GM19328 (cell line): ENCODE data around the gene RLF.

ENCODE experiments used
- ATAC-seq: cut with Tn5 transposase; IDR thresholded peaks from one replicate; pipeline ENCODE4 v1.9.1; 2021; ENCODE audit warnings: mild to moderate bottlenecking, moderate library complexity; ENCODE audit not compliant: unreplicated experiment

Gene RLF, protein sequence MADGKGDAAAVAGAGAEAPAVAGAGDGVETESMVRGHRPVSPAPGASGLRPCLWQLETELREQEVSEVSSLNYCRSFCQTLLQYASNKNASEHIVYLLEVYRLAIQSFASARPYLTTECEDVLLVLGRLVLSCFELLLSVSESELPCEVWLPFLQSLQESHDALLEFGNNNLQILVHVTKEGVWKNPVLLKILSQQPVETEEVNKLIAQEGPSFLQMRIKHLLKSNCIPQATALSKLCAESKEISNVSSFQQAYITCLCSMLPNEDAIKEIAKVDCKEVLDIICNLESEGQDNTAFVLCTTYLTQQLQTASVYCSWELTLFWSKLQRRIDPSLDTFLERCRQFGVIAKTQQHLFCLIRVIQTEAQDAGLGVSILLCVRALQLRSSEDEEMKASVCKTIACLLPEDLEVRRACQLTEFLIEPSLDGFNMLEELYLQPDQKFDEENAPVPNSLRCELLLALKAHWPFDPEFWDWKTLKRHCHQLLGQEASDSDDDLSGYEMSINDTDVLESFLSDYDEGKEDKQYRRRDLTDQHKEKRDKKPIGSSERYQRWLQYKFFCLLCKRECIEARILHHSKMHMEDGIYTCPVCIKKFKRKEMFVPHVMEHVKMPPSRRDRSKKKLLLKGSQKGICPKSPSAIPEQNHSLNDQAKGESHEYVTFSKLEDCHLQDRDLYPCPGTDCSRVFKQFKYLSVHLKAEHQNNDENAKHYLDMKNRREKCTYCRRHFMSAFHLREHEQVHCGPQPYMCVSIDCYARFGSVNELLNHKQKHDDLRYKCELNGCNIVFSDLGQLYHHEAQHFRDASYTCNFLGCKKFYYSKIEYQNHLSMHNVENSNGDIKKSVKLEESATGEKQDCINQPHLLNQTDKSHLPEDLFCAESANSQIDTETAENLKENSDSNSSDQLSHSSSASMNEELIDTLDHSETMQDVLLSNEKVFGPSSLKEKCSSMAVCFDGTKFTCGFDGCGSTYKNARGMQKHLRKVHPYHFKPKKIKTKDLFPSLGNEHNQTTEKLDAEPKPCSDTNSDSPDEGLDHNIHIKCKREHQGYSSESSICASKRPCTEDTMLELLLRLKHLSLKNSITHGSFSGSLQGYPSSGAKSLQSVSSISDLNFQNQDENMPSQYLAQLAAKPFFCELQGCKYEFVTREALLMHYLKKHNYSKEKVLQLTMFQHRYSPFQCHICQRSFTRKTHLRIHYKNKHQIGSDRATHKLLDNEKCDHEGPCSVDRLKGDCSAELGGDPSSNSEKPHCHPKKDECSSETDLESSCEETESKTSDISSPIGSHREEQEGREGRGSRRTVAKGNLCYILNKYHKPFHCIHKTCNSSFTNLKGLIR (N-terminal part only)

DNA sequence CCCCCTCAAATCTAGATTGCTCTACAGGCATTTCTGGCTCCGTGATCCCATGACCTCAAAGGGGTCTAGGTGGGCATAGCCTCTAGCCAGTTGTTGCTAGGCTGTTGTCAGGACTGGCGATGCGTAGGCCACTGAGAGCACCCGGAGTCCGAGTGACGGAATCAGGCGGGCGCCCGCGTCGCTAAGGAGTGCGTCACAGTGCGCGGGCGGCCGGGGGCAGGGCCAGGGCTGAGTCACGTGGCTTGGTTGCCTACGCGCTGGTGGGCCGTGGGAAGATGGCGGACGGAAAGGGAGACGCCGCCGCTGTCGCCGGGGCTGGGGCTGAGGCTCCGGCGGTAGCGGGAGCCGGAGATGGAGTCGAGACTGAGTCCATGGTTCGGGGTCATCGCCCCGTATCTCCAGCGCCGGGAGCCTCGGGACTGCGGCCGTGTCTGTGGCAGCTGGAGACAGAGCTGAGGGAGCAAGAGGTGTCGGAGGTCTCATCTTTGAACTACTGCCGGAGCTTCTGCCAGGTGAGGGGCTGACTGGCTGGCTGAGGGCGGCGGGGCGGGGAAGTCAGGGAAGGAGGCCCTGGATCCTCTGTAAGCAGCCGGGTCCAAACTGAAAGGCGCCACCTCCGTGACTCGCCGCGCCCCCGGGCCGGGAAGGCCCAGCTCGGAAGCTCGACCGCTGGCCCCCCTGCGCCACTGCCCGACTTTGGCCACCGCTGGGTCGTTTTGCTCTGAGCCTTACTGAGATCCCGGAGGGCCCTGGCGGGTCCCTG, at the start of gene RLF:
Gene RLF (plus strand): TSS at position 263 of the 763 bp plus-strand sequence. CDS start 13 bp downstream, at position 276.
- peak; percentile 83 for ATAC-seq

DNA sequence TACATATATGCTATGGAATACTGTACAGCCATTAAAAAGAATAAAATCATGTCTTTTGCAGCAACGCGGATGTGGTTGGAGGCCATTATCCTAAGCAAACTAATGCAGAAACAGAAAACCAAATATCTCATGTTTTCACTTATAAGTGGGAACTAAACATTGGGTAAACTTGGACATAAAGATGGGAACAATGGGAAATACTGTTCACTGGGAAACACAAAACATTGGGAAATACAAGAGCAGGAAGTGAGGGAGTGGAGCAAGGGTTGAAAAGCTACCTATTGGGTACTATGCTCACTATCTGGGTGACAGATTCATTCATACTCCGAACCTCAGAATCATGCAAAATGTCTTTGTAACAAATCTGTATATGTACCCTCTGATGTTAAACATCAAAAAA, 46.8 kb upstream of the RLF start:
- no peak for ATAC-seq

DNA sequence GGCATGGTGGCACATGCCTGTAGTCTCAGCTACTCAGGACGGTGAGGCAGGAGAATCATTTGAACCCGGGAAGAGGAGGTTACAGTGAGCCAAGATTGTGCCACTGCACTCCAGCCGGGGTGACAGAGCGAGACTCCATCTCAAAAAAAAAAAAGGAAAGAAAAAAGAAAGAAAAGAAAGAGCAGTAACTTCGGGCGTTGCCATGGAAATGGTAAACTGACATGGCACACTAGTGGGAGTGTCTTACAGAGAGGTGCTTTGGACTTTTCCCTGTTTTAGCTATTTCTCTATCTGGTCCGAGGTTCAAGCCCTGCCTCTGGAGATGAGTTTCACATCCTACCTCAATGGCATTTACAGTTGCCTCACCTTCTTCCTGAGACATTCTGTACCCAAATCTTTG, 41.1 kb upstream of the RLF start:
- ATAC-seq = no peak

DNA sequence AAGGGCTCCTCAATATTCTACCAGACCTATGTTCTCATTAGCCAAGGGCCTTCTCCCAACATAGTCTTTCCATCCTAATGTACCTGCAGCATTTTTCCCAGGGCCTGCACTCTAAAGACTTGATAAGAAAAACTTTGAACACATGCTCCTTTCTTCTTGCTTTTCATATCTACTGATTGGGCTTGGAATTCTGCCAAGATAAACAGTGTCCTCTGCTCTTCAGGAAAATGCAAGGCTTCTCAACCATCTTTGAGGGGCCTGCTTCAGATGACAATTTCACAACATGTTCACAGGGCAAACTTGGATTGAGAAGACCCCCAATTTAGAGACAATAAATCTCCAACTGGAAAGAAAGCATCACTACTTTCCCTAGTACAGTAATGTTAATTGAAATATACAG, 38.3 kb upstream of the RLF start:
- ATAC-seq = no peak

DNA sequence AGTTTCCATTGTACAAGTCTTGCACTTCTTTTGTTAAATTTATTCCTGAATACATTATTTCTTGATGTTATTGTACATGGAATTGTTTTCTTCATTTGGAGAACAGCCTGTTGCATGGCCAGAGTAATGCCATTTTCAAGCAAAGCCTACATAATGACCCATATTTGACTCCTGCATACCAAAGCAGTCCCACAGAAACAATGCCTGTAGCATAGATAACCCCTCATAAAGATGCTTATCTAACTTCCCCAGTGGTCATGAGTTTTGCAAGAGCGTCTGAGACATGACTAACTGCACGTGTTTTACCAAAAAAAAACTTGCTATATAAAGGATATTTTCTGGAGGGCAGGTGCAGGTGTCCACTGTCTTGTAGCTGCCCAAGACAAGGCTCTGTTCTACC, 30.3 kb upstream of the RLF start:
- ATAC-seq = no peak

DNA sequence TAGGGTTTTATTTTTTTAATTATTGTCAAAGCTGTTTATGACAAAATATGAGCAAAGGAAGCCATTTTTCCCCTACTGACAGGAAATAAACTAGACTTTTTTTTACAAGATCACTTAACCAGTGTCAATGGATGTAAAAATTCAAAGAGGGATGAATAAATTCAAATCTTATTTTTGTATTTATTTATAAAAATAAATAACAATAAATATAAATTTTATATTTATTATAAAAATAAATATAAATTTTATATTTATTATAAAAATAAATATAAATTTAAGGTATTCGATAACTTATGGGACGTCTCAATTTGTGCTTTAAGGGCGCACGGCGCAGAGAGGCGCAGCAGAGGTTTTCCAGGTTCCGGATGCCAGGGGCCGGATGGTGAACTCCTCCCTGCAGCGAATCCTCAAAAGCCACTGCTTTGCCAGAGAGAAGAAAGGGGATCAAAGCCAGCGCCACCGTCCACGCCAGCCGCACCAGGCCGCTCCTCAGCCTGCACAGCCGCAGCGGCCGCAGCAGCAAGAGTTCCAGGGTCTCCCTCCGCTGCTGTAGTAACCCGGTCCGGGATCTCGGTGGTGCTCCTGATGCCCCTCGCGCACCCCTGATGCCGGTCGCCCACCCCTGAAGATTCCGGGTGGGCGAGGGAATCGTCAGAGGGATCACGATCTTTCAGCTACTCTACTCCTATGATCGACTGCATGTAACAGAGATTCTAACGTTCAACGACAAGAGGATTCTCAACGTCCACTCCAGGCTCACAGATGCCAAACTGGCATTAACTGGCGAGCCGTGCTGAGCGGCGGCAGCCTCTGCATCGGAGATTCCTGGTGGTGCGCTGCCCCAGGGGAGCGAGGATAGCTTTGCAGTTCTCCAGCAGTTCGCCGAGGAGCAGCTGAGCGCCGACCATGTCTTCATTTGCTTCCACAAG, 28.5 kb upstream of the RLF start:
- no peak for ATAC-seq

DNA sequence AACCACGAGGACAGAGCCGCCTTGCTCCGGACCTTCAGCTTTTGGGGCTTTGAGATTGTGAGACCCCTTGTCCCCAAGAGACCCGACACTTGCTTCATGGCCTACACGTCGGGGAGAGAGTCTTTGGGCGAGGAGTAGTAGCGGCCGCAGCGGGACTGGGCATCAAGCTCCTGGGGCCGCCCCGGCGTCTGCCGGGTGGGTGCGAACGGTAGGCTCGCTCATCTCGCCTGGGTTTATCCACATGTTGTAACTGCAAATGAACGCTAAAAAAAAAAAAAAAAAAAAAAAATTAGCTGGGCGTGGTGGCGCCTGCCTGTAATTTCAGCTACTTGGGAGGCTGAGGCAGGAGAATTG, 27.9 kb upstream of the RLF start:
- no peak for ATAC-seq

DNA sequence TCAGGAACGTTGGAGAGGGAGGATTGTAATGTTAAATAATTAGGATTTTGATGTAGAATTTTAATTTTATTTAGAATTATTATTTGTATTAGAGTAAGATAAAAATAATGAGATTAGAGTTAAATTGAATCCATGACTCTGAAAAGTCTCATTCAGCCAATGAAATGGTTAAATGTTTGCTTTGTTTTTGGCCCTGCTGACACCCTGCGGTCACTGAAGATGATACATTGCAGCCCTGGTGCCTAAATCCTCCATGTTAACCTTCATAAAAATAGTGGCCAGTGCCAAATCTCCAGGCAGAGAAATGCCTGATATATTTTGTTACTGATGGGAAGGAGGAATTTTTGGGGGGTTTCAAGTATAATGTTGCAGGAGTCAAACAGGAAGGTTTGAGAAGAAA, 27.3 kb upstream of the RLF start:
- ATAC-seq = no peak

DNA sequence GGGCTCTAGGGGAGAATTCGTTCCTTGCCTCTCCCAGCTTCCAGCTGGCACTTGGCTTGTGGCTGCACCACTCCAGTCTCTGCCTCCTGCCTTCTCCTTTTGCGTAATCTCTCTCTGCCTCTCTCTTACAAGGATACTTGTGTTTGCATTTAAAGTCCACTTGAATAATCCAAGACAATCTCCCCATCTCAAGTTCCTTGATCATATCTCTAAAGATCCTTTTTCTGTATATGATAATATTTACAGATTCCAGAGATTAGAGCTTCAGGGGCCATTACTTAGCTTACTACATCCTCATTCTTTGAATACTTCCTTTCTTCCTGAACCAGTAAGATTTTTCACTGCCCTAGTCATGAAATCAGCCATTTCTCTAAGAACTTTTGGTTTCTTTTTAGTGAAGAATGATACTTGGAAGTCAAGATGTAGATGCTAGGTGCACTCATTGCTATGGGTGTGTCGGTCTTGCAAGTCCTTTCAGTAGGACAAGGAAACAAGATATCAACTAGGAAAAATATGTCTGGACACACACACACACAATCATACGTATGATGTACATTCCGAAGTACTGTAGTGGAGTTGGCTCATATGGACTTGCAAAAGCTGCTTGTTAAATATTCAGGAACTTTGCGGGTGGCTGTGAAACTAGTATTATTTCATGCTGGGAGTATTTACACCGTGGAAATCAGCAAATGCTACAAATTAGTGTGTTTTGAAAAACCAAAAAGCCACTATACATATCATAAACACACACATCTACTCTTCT, 20.8 kb upstream of the RLF start:
- ATAC-seq = no peak

DNA sequence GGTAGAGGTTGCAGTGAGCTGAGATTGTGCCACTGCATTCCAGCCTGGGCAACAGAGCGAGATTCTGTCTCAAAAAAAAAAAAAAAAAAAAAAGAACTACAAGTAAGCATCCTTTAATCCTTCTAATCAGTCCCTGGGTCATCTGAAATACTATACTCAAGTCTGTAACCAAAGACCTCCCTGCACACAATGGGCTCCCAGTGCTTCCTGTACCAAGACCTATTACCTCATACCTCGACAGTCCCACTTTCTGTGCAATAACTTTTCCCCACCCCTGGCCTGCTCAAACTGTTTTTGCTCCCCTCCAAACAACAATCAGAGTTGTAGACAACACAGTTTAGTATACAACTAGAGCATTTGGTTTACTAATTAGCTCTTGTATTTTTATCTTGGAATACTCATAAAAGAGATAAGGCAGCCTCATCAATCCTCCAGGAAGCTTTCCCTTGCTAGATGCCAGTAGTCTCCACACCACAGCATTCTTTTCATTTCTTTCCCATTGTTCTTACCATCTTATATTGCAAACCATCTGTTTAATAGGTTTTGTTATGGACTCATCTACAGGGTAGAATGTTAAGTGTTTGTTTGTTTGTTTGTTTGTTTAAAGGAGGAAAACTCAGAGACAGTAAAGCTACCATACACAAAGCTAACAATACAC, 19.2 kb upstream of the RLF start:
- ATAC-seq = no peak

DNA sequence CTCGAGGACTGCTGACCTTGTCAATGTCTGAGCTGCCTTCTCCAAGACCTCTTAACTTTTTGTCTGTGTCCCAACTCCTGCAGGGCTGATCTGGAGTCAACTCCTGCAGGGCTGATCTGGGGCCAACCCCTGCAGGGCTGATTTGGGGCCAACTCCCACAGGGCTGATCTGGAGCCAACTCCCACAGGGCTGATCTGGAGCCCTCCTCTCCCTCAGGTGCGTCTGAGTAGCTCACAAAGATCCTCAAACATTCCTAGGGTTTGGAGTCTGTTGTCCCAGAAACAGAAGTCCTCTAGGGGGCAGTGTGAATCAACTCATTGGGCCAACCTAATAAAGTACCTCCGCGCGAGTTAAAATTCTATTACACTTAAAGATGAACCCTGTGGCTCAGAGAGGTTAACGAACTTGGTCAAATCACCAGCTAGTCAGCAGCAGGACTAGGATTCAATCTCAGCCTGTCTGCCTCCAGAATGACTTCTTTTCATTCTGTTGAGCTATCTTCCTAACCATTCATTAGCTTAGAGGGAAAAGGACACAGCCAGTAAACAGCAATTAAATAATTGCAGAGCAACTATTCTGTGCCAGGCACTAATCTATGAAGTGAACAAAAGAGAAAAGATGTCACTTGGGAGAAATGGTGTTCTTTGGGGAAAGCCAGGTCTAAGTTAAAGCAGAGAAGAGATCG, 17.2 kb upstream of the RLF start:
- no peak for ATAC-seq

DNA sequence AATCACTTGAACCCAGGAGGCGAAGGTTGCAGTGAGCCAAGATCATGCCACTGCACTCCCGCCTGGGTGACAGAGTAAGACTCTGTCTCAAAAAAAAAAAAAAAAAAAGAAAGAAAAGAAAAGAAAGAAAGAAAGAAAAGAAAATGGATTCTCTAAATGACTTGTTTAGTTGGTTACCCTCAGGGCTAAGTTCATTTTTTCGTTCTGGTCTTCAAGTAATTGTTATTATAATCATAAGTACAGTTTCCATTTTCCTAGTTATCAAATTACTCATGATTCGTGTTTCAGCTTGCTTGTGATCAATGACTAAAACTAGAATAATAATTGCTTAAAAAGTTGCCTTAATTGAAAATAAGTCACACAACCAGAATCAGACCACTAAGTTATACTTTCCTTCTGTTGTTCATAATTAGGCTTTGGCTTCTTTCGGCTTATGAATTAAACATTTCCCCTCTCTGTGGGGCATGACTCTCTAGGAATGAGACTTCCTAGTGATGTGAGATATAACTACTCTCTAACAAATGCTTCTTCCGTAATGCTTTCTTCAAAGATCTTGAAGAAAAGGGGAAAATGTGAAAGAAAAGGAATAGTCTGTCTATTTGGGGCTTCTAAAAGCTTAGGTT, 9.6 kb upstream of the RLF start:
- no peak for ATAC-seq

DNA sequence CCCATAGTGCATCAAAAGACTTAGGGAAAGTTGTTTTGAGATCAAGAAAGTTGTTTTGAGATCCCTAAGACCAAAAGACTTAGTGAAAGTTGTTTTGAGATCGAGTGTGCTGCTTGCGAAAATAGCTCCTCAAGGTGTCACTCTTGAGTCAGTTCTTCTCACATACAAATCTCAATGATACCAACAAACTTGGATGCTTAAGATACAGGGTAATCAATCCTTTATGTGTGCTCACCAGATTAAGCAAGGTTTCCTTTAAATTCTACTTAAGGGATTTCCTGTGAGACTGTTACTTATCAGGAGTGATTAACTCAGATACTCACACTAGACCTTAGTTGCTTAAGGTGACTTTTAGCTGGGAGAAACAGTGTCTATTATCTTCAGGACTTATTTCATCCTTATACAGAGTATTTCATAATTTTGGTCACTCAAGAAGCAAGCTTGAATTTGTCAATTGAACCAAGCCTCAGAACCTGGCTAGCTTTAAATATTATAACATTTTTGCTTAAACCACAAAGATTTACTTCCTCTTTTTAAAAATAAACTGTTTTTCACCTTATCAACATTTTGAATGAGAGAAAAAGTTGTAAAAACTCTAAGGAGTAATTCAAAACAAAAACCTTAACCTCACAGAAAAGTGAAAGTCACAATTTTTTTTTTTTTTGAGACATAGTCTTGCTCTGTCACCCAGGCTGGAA, 8.0 kb upstream of the RLF start:
- ATAC-seq = no peak

DNA sequence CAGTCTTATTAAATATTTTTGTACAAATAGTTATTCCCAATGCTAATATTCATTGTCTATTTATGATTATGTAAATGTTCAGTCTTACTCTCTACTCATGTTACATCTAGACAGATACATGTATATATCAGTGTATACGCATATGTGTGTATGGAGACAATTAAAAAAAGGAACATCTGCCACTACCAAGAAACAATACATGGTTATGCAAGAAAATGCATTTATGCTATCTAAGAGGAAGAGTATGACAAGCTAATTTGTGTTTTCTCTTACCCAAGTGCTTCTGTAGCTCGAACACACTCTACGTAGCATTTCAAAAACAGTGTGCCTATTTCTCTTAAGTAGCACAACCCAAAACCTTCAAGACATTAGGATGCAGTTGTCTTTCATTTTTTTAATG, 6.1 kb upstream of the RLF start:
- ATAC-seq = no peak

DNA sequence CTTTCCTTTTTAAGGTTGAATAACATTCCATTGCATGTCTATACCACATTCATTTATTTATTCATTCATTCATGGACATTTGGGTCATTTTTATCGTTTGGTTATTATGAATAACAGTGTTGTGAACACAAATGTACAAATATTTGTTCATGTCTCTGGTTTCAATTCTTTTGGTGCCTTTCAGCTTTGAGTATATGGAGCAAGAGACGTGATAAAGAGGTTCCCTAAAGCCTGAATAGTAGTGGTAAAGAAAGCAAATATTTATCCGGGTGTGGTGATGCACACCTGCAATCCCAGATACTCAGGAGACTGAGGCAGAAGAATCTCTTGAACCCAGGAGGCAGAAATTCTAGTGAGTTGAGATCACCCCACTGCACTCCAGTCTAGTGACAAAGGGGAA, 5.3 kb upstream of the RLF start:
- ATAC-seq = no peak

DNA sequence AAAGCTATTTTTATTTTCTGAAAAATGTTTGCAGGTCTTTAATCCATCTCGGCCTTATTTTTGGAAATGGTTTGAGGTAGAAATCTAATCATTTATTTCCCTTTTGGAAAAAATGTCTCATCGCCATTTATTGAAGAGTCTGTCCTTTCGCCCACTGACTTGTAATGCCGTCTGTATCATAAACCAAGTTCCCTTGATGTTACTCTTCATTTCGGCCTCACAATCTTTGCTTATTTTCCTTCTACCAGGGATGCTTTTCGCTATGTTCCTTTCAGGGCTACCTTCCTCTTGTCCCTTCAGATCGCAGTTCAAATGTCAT, 422 bp upstream of the RLF start:
- no peak for ATAC-seq

DNA sequence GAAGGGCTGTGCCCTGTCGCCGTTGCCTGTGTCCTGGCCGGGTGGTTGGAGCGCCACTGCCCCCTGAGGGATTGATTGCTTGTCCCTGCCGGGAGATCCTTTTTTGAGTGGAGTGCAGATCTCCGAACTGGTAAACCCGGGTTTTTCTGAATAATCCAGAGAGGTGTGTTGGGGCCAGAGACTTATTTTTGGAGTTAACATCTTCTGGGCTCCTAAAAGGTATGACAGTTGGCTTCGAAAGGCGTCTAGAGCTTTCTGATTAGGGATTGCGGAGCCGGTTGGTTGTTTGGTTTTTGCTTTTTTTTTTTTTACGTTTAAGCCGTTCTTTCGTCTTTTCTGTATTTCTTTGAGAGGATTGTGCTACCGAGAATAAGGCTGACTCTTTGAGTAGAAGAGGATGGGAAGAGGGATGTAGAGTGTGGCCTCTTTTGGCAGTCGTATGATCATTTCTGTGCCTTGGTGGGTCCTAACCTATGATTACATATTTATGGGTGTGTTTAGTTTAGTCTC, 756 bp downstream of the RLF start:
- ATAC-seq = no peak
